KOPT-K1 (cell line): ENCODE measurements around the gene PRKAB1.

Source experiments
- H3K27ac ChIP-seq: fragments of 200-600 bp; sonication (generic); 2 replicates; pipeline ENCODE4 v1.5.1; 2016; ENCODE audit warnings: antibody characterized with exemption, mild to moderate bottlenecking, low read depth, low read length; ENCODE audit not compliant: poor library complexity, severe bottlenecking
- H3K36me3 ChIP-seq: fragments of 200-600 bp; sonication (generic); 2 replicates; pipeline ENCODE4 v1.5.1; 2017; ENCODE audit warnings: antibody characterized with exemption, mild to moderate bottlenecking, low read length, moderate library complexity; ENCODE audit not compliant: insufficient read depth
- H3K9me3 ChIP-seq: fragments of 200-600 bp; sonication (generic); 2 replicates; pipeline ENCODE4 v1.5.1; 2017; ENCODE audit warnings: antibody characterized with exemption, low read length, mild to moderate bottlenecking; ENCODE audit not compliant: insufficient read depth, poor library complexity, severe bottlenecking

Gene PRKAB1

DNA sequence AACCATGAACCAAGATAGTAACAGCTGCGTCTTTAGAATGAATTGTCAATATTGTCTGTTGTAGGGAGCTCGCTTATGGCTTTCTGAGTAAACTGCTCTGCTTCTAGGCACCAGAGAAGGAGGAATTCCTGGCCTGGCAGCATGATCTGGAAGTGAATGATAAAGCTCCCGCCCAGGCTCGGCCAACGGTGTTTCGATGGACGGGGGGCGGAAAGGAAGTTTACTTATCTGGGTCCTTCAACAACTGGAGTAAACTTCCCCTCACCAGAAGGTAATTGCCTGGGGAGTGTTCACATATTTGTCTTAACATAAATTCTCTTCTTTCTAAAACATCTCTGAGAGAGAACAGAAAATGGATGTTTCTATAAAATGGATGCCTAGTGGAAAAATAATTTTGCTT is 4.3 kb downstream of the PRKAB1 start:
- Histone ChIP-seq H3K36me3 (peaks cover 77% of the 10 kb centered on the region), H3K27ac (no peak overlapping the region), H3K9me3 (no peaks in the 10 kb centered on the region)

DNA sequence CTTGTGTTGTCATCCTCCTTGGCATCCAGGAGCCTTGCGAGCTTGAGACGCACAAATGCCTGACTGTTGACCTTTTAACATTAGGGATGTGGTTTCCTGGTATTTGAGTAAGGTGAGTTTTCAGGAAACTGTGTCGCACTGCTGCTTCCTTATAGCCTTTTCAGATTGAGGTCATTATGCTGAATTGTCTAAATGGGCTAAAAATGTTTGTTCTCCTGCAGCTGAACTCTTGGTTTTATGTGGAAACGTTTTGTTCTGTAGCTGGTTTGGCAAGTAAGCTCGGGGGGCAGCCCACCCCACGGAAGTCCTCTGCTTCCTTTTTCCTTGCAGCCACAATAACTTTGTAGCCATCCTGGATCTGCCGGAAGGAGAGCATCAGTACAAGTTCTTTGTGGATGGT is 5.7 kb downstream of the PRKAB1 start:
- H3K36me3 ChIP-seq: peaks cover 91% of the 10 kb centered on the region
- H3K27ac ChIP-seq: no peak overlapping the region
- no peaks in the 10 kb centered on the region for H3K9me3 ChIP-seq

DNA sequence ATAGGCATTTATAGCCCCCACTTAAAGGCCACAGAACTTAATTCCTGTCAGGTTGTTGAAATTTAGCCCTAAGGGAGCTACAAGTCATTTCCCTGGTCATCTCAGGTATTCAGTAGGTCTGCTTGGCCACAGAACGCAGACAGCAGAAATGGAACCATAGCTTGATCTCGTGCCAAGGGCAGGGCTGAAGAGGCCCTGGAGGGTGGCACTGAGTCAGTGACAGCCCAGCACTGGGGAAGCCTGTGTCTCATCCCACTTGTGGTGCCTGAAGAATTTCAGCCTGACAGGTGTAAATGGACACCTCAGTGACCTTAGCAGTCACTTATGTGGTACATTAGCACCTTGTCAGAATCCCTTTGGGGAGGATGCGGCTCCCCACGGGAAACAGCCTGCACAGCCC is 6.6 kb downstream of the PRKAB1 start:
- Histone ChIP-seq H3K36me3 (peaks cover 100% of the 10 kb centered on the region), H3K27ac (no peak overlapping the region), H3K9me3 (no peaks in the 10 kb centered on the region)

DNA sequence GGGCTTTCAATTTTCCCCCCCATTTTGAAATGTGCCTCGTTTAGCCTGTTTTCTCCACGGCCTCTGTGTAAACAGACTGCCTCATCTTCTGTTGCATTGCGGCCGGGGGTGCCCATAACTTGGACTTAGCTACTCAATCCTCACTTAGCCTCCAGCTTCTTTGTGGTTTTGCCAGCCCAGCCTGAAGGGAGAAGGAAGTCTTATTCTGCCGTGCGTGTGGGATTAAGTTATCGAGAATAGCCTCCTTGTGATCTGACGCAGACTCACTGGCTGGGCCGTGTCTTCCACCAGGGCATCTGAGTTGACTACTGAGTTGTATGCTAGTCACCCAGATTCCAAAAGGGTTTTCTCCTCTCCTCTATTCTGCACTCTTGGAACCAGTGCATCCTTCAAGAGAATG is 8.1 kb downstream of the PRKAB1 start:
- H3K9me3 ChIP-seq: no peaks in the 10 kb centered on the region
- no peak overlapping the region for H3K27ac ChIP-seq
- peaks cover 100% of the 10 kb centered on the region for H3K36me3 ChIP-seq

DNA sequence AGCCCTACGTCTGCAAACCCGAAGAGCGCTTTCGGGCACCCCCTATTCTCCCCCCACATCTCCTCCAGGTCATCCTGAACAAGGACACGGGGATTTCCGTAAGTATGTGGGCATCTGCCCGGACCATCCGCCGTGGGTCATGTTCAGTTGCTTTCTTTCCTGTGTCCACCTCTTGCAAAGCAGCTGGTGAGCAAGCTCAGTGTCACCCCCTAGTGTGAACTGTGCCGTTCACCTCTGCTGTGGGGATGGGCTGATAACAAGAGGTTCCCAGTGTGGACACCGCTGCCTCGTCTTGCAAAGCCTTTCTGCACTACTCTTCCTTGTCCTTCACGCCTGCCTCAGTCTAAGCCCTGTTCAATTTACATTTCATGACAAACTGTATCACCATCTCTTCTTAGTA is 8.6 kb downstream of the PRKAB1 start:
- H3K27ac ChIP-seq: no peak overlapping the region
- H3K36me3 ChIP-seq: peaks cover 100% of the 10 kb centered on the region
- H3K9me3 ChIP-seq: no peaks in the 10 kb centered on the region

DNA sequence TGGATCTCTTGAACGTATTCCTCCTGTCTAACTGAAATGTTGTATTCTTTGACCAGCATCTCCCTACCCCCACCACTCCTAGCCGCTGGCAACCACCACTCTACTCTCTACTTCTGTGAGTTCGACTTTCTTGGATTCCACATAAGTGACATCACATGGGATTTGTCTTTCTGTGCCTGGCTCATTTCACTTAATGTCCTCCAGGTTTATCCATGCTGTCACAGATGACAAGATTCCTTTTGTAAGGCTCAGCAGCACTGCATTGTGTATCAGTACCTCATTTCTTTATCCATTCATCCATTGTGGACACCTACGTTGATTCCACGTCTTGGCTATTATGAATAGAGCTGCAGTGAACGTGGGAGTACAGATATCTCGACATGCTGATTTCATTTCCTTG is 10.5 kb downstream of the PRKAB1 start:
- peaks cover 100% of the 10 kb centered on the region for H3K36me3 ChIP-seq

DNA sequence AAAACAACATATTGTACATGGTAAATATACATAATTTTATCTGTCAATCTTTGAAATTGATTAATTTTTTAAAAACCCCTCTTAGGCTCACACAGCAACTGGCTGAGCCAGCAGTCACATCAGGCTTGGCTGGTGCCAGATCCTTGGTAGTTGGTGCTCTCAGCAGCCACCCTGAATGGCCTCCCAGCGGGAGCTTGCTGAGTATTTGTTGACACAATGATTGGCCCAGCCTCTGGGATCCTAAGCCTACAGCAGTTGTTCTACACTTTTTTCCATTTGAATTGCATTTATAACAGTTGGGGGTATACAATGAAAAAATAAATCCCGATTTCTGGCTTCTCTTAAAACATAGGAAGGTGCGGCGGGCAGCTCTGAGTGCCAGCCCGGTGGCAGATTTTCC is 11.1 kb downstream of the PRKAB1 start:
- Histone ChIP-seq H3K36me3 (peaks cover 100% of the 10 kb centered on the region), H3K9me3 (no peaks in the 10 kb centered on the region), H3K27ac (no peak overlapping the region)

More for the DNA sequence above, 10.5 kb downstream of the PRKAB1 start:
- no peak overlapping the region for H3K27ac ChIP-seq
- no peaks in the 10 kb centered on the region for H3K9me3 ChIP-seq

DNA sequence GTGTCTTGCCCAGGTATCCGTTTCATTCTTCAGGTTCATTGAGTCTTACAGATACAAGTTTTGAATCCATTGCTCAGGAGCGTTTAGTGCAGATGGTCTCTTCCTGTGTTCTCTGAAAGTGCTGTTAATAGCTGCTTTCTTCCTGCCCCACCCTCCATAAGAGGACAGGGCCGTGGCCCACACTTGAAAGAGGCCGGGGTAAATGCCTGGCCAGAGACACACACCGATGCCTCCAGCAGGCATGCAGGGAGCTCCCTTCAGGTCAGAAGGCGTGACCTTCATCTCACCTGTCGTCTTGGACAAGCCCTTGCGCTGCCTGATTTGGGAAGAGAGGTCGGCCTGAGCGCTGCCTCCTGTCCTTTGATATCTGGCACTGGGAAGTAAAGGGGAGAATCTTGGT is 11.6 kb downstream of the PRKAB1 start:
- H3K36me3 ChIP-seq: peaks cover 100% of the 10 kb centered on the region
- H3K9me3 ChIP-seq: no peaks in the 10 kb centered on the region
- H3K27ac ChIP-seq: no peak overlapping the region

DNA sequence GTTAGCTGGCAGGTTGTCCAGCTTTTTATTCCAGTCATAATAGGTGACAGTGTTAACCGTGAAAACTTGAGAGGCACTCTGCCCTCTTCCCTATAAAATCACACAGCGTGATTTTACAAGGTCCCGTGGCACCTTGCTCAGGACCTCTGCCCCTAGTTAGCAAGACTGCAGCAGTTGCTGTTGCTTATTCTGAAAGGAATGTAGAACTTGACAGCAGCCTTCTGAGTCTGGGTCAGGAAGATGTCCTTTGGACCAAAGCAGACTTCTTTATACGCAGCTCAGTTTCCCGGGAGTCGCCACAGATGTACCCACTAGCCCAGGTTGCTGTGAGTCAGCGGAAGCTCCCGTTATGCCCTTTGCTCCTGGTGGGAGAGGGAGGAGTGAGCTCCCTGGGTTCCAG is 13.2 kb downstream of the PRKAB1 start:
- Histone ChIP-seq H3K9me3 (no peaks in the 10 kb centered on the region), H3K27ac (no peak overlapping the region), H3K36me3 (peaks cover 100% of the 10 kb centered on the region)

DNA sequence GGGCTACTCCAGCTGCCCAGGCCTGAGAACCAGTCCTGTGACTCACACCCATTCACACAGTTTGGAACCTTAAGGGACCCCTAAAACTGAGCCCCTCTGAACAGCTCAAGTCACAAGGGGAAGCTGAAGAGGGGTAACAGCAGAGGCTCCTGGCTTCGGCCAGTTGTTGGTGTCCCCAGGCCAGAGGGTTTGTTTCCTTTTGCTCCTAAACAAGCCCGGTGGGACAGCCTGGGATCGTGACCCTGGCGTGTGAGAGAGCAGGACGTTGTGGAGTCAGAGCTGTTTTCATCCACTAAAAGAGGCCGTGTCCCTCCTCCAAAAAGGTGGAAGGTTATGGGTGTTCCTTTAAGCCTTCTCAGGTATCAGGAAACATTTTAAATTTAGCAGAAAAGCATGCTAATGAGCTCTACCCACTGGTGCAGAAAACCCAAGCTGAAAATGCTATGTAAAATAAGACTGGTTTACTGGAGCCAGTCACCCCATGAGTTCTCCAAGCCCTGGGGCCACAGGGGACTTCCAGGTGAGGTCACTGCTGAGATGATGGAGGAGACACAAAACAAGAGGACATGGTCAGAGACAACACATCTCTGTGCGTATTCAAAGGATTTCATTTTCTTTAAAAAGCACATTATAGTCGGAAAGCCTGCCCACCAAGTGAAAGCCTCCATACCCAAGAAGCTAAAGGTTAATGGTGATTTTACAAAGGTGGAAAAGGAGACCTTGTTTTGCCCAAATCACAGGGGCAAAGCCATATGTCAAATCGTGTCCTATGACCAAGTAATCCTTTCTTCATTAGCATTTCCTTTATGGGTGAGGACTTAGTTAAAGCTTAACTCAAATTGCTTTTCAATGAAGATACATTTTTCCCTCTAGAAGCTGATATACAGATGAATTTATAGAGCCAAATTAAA is 14.1 kb downstream of the PRKAB1 start:
- peak overlapping the region; percentile 3 for H3K27ac ChIP-seq

DNA sequence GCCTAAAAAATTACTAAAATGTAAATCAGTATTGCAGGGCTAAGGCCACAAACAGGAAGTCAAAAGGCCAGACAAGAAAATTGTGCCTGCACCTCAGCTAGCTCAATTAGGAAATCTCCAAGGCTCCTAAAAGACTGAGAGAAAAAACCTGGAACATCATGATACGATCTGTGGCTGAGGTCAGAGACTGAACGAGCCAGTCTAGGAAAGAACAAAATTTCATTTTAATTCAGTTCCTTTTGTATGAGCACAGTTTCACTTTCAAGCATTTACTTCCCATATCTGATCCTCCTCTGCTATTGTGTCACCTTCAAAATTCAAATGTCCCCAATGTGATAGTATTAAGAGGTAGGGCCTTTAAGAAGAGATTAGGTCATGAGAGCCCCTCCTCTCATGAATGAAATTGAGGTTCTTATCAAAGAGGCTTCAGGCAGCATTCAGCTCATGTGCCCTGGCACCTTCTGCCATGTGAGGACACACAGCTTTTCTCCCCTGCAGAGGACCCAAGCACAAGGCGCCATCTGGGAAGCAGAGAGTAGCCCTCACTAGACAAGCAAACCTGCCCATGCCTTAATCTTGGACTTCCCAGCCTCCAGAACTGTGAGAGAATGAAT is 14.8 kb downstream of the PRKAB1 start:
- Histone ChIP-seq H3K9me3 (no peaks in the 10 kb centered on the region), H3K36me3 (peaks cover 100% of the 10 kb centered on the region), H3K27ac (peak overlapping the region; percentile 3)

More for the DNA sequence above, 14.1 kb downstream of the PRKAB1 start:
- Histone ChIP-seq H3K36me3 (peaks cover 100% of the 10 kb centered on the region), H3K9me3 (no peaks in the 10 kb centered on the region)

DNA sequence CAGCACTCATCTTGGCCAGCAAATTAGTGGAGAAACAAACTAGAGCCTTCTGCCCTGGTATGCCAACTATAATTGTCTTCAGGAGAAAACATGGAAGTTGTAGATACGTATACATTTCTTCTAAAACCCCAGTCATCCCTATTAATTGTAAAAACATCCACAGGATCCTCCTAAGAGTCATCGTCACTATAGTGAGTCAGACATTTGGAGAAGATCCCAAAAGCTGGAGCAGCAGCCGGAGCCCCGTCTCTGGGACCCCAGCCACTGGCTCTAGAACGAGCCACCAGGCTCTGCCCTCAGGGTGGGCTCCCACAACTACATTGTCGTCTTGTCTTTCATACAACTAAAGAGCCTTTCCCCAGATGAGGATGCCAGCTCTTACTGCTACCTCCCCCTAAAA is 15.5 kb downstream of the PRKAB1 start:
- no peak overlapping the region for H3K27ac ChIP-seq
- H3K9me3 ChIP-seq: no peaks in the 10 kb centered on the region
- H3K36me3 ChIP-seq: peaks cover 100% of the 10 kb centered on the region

DNA sequence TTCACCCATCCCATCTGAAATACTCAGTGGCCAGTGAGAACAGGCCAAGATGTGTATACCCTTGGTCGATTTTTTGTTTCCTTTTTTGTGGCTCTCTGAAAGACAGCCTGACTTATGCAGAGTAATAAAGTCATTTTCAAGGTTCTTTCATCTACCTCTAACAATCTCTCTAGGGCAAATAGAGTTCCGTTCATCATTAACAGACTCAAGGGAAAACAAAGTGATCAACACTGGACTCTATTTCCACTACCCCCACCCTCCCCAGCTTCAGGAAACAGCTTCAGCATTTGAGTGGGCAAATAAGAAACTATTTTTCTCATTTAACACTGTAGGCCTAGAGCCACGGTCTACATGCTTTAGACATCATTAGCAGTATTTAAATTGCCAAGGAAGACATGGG is 15.9 kb downstream of the PRKAB1 start:
- Histone ChIP-seq H3K9me3 (no peaks in the 10 kb centered on the region), H3K27ac (no peak overlapping the region), H3K36me3 (peaks cover 100% of the 10 kb centered on the region)

DNA sequence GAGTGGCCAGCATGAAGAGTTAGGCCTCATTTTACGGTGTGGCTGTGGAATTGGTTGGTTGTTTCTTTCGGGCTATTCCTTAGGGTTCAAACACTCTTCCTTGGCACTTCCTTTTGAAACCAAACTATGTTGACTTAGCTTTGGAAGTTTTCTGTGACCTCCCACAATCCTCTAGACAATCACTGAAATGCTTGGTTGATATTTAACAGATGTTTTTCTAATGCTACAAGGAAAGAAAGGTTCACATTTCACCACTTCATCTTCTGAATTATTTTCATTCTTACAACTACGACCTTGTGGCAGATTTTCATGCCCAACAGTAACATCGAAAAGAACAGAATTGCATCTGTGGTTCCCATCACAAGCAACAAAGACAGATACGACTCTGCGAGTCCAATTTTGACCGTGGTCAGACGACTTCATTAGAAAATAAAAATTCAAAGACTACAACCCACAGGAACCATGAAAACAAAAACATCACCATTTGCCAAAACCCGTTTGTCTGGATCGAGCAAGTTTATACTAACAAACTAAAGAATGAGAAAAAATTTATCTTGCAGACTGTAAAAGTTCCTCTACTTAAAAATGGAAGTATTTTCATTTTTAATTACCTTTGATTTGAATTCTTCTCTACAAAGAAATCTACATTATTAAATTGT is 16.9 kb downstream of the PRKAB1 start:
- Histone ChIP-seq H3K9me3 (no peaks in the 10 kb centered on the region), H3K36me3 (peaks cover 100% of the 10 kb centered on the region), H3K27ac (no peak overlapping the region)

DNA sequence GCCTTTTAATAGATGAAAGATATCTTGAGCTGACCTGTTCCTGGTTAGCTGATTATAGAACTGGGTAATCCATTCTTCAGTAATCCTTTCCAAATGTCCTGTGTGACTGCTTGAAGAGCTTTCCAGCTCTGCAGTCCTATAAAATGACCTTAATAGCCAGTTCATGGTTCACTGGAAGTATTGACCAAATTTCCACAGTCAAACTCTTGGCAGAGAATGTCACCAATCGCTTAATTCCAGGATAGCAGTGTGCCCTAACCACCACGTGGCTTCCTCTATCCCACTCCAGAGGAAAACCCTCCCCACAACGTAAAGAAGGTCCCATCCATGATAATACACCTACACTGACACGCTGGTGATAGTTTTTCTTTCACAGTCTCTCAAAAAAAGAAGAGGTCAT is 17.4 kb downstream of the PRKAB1 start:
- Histone ChIP-seq H3K27ac (no peak overlapping the region), H3K36me3 (peaks cover 100% of the 10 kb centered on the region), H3K9me3 (no peaks in the 10 kb centered on the region)
